HG03521 (cell line): ENCODE measurements around the gene SH3YL1.

ENCODE experiments used
- ATAC-seq: cut with Tn5 transposase; IDR thresholded peaks from one replicate; pipeline ENCODE4 v1.9.1; 2021; ENCODE audit warnings: mild to moderate bottlenecking, moderate library complexity; ENCODE audit not compliant: unreplicated experiment

The SH3YL1 gene

DNA sequence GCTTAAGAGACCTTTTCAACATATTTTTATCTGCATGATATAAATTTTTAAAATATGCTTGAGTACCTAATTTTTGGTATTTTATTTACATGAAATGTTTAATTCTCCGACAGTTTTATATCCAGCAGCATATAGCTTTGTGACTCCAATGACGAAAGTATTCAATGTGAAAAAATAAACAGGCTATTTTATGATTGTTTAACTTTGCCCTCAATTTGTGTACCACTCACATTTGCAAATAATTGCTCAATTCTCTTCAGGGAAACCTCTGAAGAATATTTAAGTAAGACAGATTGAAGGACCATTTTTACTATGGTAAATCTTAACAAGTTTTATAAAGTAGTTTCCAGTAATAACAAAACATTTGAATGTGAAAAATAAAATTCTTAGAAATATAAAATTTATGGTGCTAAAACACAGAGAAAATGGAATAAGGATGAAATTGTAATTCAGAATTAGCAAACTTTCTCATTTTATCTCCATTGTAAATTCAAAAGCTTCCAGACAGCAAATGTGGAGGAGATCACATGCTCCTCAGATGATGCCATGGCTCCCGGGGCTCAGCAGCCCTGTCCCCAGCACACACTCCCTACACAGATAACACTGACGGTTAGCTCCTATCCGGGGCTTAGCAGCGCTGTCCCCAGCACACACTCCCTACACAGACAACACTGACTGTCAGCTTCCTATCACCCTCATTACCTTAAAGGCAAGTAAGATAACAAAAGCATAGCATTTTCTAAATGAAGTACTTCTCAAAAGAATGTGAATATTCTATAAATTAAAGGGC, 39.7 kb downstream of the SH3YL1 start:
- ATAC-seq = no peak

- ATAC-seq = no peak
Observed at GRCh38 chr2:223451-223850, 40.4 kb downstream of the SH3YL1 start.

DNA sequence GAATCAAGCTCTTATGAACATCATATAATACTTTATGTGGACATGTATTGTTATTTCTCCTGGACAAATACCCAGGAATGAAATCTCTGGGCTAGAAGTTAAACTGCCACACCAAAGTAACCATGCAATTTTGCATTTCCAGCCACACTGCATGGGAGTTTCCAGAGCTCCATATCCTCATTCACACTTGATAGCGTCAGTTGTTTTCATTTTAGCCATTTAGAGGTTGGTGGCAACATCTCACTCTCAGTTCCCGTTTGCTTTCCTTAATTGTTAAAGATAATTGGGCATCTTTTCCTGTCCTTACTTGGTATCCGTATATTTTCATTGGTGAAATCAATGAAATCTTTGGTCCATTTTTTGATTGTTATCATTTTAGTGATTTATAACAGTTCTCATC, 47.8 kb downstream of the SH3YL1 start:
- ATAC-seq = no peak

GRCh38 chr2:213932-214693, 49.7 kb downstream of the SH3YL1 start:
- ATAC-seq = no peak

DNA sequence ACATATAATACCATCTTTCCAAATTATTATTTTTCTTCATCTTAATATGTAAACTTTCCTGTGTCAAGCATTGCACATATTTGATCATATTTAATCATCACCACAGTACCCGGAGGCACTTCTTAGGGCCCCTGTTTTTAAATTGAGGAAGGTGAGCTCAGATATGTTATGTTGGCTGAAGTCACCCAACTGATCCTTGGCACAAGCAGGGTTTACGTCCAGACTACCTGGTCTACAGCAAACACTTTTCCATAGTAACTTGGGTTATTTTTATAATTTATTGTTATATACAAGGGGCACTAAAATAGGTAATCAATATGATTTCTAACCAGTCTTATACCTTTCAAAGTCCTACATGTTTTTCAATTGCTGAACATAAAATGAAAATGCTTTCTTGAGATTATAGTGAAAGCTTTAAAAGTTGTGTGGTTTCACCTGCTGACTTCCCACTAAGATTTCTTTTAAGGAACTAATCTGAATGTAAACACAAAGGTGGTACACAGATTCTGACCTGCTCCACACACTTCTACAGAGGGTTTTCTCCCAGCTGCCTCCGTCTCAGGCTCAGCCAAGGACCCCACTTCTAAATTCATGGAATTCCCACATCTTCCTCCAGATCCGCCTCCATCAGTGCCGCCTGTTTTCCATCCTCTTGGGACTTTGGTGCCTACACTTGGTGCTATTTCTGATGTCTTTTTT, 52.2 kb downstream of the SH3YL1 start:
- ATAC-seq = no peak

GRCh38 chr2:210660-211059, 53.2 kb downstream of the SH3YL1 start:
- no peak for ATAC-seq

DNA sequence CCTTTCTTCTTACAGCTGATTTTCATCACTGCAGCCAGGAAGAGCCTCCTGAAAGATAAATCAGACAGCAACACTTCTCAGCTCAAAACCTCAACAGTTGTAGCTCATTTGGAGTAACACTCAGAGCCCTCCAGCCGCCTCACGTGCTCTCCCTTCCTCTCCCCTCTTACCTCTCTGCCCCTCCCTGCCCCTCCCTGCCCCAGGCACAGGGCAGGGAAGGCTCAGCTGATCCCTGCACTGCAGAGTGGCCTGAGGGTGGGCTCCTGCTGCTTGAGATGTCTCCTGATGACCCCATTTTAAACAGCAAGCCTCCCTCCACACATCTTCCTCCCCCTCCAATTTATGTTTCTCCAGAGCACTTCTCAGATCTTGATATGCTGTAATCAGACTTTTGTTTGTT, 54.4 kb downstream of the SH3YL1 start:
- ATAC-seq = no peak

DNA sequence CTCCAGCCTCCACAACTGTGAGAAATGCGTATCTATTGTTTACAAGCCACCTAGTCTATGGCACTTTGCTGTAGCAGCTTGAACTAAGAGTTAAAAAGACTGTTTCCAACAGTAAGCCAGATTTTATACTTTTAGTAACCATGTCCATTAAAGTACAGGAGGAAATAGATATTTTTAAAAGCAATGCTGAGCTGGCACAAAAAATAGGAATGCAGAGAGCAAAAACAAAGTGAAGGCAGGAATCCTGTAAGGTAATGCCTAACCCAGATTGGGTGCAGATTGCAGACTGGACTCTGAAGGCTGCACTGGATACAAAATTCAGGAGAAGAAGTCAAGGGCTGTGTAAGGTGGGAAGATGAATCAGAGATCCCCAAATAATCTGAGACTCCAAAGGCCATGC, 55.5 kb downstream of the SH3YL1 start:
- no peak for ATAC-seq

GRCh38 chr2:203984-204383, 59.8 kb downstream of the SH3YL1 start:
- ATAC-seq = no peak

DNA sequence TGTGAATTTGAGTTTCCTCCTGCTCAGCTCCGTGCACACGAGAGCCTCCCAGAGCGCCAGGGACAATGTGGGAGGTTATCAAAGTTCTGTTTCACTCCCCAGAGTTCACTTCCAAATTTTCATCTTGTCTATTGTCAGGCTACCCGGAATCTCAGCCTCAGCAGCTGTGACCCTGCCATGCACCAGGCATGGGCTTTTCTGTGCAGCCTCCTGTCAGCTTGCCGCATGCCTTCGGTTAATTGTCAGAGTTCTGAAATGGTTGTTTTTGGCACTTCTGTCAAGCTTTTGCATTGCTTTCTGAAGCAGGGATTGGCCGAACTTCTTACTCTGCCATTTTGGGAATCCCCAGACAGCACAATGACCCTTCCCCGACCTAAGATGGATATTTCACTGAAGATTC, 60.4 kb downstream of the SH3YL1 start:
- ATAC-seq = no peak

GRCh38 chr2:202945-203344, 60.9 kb downstream of the SH3YL1 start:
- no peak for ATAC-seq

DNA sequence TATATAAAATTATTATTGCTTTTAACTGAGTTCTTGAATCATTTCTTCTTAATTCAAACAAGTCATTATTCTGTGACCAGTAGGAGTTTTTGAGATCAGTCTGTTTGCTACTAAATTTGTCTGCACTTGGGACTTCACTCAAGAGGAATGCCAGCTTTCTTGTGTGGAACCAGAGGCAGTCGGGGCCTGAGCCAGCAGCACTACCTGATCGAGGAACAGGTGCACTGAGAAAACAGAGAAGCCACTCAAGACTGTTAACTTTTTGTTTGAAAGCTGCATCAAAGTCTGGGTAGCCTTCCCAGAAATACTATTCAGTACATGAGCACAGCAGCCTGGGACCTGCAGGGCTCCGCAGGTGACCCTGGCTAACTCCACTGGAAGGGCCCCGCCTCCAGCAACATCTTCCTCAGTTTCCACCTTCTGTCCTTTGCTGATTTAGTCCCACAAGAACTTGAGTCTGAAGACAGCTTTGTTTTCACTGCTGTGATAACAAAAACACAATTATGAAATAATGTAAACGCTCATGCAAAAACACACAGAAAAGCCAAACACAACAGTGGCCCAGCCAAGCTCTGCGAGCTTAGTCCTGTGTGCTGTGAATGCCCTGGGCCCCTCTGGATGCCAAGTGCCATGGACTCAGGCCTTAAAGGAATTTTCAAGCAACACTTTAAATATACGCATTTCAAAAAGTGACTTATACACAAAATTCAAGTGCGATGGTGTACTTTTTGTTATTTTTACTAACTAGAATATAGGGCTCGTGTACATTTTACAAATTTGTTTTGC, 62.0 kb downstream of the SH3YL1 start:
- ATAC-seq = no peak

- ATAC-seq = no peak
Observed at GRCh38 chr2:199041-199966, 64.5 kb downstream of the SH3YL1 start.

GRCh38 chr2:196406-196805, 67.4 kb downstream of the SH3YL1 start:
- no peak for ATAC-seq

- ATAC-seq = no peak
Observed at GRCh38 chr2:195932-196331, 67.9 kb downstream of the SH3YL1 start.

DNA sequence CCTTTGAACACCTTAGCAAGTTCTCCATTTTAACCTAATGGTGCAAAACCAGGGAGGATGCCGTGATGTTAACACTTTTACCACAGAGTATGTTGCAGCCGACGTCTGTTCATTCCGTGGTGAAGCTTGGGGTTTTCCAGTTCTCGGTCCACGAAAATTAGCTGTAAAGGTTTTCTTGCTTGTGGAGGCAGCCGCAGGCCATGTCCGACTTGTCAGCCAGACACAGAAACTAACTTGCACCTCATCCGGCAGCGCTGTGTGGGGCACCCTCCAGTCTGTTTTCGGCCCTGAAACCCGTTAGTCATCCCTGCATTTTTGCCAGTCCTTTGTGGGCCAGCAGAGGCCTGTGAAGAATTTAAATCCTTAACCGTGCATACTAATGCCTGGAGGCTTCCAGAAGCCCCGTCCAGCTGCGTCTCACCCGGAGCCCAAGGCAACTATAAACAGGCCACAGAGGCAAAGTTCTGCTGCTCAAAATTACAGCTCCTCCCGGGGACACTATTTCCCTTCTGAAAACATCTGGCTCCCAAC, 70.6 kb downstream of the SH3YL1 start:
- no peak for ATAC-seq

DNA sequence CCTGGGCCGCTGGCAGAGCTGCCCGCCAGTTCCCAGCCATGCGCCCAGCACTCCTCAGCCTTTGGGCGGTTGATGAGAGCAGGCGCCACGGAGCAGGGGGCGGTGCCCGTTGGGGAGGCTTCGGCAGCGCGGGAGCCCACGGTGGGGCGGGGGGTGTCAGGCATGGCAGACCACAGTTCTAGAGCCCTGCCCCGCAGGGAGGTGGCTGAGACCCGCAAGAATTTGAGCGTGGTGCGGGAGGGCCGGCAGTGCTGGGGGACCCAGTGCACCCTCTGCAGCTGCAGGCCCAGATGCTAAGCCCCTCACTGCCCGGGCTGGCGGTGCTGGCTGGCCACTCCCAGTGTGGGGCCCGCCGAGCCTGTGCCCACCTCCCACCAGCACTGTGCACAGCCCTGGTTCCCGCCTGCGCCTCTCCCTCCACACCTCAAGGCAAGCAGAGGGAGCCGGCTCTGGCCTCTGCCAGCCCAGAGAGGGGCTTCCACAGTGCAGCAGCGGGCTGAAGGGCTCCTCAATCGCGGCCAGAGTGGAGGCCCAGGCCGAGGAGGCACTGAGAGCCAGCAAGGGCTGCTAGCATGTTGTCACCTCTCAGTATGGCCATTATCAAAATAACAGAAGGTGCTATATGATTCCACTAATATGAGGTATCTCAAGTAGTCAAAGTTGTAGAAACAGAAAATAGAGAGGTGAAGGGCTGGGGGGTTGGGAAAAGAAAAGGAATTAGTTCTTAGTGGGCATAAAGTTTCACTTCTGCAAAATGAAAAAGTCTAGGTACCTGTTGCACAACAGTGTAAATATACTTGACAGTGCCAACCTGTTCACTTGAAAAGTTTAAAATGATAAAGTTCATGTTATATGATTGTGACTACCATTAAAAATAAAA, 72.3 kb downstream of the SH3YL1 start:
- ATAC-seq = no peak

DNA sequence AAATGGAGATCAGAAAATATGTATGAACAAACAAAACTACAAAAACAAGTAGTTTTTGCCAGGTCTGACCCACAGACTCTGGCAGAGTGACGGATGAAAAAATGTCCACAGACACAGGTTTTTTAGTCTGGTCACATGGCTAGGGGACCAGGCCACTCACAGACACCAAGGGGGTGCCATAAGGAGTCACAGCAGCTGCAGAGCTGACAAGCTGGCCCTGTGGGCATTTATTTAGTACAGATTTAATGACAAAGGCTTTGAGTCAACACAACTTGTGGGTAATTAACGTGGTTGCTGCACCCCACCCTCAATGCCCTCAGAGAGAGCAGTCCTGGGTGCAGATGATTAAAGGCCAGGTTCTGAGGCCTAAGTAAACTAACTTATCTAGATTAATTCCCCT, 76.0 kb downstream of the SH3YL1 start:
- no peak for ATAC-seq

DNA sequence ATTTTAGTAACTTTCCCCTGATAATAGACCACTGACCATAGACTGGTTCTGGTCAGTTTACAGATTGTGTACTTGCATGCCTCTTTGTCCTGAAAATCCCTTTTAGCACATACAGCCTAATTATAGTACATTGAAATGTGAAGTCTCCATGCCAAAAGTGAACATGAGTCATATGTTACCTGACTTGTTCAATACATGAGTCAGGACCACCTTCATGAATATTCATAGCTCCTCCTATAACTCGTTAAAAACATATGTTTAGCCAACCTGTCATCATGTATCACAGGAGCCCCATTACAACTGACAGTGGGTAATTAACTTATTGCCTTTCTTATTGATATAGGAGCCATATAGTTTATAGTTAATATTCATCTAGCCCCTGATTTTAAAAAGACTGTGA, 78.6 kb downstream of the SH3YL1 start:
- no peak for ATAC-seq
